ENCODE measurements around the gene NUMB.
"Not testable (repeated sequence)": the region's sequence is repeated elsewhere in the genome, so short reads cannot be mapped to it uniquely, and the experiment has no call there.

The NUMB gene

DNA sequence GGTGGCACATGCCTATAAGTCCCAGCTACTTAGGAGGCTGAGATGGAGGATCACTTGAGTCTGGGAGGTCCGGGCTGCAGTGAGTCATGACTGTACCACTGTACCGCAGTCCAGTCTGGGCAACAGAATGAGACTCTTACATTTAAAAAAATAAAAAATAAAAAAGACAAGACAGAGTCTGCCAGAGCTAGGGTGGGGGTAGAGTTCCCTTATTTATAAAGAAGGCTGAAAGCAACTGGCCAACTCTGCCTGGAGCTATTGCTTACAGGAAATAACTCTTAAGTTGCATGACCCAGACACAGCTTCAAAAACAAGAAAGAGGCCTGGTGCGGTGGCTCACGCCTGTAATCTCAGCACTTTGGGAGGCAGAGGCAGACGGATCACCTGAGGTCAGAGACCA lies 31.5 kb downstream of the NUMB start:
- peak; percentile 6 for DNase-seq (ENCODE audit: low read depth)
- TF ChIP-seq, protein P1, sequence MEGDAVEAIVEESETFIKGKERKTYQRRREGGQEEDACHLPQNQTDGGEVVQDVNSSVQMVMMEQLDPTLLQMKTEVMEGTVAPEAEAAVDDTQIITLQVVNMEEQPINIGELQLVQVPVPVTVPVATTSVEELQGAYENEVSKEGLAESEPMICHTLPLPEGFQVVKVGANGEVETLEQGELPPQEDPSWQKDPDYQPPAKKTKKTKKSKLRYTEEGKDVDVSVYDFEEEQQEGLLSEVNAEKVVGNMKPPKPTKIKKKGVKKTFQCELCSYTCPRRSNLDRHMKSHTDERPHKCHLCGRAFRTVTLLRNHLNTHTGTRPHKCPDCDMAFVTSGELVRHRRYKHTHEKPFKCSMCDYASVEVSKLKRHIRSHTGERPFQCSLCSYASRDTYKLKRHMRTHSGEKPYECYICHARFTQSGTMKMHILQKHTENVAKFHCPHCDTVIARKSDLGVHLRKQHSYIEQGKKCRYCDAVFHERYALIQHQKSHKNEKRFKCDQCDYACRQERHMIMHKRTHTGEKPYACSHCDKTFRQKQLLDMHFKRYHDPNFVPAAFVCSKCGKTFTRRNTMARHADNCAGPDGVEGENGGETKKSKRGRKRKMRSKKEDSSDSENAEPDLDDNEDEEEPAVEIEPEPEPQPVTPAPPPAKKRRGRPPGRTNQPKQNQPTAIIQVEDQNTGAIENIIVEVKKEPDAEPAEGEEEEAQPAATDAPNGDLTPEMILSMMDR (conservative IDR thresholded peaks at IDR 0.05; ENCODE audit: low read length), result no peak

DNA sequence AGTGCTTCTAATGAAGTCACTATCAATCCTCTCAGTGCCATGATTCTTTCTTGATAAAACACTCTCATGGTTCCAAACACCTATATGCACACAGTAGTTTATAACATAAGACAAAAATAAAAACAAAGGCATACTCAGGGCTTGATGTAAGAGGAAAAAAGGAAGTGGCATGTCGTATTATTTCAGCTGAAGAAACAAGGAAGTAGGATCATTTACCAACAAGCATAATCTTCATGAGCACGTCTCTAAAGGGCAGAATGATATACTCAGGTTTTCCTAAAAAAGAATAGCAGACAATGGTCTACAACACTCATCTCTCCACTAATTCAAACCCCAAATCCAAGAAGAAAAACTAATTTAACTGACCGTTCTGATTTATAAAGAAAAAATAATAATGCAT lies 33.9 kb downstream of the NUMB start:
- no peak for DNase-seq (ENCODE audit: low read depth)
- TF ChIP-seq, protein P1 (conservative IDR thresholded peaks at IDR 0.05; ENCODE audit: low read length), result no peak
- no peak overlapping the region for H3K4me3 ChIP-seq (ENCODE audit: low read length)

More for the DNA sequence above, 31.5 kb downstream of the NUMB start:
- no peak overlapping the region for H3K4me3 ChIP-seq (ENCODE audit: low read length)

DNA sequence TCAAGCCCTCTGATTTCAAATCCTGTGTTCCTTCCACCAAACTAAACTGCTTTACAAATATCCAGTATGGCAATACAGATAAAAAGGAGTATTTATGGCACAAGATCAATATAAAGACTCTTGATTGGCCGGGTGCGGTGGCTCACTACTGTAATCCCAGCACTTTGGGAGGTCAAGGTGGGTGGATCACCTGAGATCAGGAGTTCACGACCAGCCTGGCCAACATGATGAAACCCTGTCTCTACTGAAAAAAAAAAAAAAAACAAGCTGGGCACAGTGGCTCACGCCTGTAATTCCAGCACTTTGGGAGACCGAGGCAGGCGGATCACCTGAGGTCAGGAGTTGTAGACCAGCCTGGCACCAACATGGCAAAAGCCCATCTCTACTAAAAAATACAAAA lies 35.3 kb downstream of the NUMB start:
- not testable (repeated sequence) for H3K4me3 ChIP-seq (ENCODE audit: low read length); DNase-seq (ENCODE audit: low read depth)

DNA sequence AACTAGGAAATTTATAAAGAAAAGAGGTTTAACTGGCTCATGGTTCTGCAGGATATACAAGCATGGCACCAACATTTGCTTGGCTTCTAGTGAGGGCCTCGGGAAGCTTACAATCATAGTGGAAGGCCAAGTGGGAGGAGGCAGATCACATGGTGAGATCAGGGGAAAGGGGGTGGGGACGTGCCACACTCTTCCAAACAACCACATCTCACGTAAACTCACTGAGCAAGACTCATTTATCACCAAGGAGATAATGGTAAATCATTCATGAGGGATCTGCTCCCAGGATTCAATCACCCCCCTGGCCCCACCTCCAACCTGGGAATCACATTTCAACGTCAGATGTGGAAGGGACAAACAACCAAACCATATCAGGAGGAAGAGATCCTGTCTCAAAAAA lies 35.8 kb downstream of the NUMB start:
- DNase-seq (ENCODE audit: low read depth), result no peak
- TF ChIP-seq, protein P1 (conservative IDR thresholded peaks at IDR 0.05; ENCODE audit: low read length), result no peak
- no peak overlapping the region for H3K4me3 ChIP-seq (ENCODE audit: low read length)

DNA sequence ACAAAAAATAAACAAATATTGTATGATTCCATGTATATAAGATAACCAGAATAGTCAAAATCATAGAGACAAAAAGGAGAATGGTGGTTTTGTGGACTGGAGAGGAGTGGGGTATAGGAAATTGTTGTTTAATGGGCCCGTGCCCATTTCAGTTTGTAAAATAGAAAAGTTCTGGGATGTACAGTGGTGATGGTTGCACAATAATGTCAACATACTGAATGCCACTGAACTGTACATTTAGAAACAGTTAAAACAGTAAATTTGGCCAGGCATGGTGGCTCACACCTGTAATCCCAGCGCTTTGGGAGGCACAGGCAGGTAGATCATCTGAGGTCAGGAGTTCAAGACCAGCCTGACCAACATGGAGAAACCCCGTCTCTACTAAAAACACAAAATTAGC lies 40.1 kb downstream of the NUMB start:
- TF ChIP-seq, protein P1 (conservative IDR thresholded peaks at IDR 0.05; ENCODE audit: low read length), result no peak
- no peak for DNase-seq (ENCODE audit: low read depth)
- no peak overlapping the region for H3K4me3 ChIP-seq (ENCODE audit: low read length)

DNA sequence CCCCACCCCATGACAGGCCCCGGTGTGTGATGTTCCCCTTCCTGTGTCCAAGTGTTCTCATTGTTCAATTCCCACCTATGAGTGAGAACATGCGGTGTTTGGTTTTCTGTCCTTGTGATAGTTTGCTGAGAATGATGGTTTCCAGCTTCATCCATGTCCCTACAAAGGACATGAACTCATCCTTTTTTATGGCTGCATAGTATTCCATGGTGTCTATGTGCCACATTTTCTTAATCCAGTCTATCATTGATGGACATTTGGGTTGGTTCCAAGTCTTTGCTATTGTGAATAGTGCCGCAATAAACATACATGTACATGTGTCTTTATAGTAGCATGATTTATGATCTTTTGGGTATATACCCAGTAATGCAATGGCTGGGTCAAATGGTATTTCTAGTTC lies 52.1 kb downstream of the NUMB start:
- H3K4me3 ChIP-seq (ENCODE audit: low read length); DNase-seq (ENCODE audit: low read depth): not testable (repeated sequence)

DNA sequence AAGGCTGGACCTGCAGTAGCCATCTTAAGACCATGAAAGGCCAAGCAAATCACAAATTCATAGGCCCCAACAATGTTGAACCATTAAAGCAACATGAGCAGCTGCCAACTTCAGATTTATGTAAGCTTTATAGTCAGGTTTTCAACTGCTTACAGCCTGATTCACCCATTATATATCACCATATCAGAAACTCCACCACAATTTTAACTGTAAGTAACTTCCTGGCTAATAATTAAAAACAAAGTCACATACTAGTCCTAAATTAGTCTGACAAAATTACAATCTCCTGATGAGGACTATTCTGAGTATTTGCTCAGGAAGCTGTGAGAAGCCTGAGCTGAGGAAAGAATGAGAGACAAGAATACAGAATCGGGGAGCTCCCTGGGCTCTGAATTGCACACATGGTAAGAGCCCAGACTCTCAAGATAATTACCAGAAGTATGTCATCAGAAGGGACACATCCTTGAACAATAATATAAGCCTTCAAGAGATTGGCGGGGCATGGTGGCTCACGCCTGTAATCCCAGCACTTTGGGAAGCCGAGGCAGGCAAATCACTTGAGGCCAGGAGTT lies 55.1 kb downstream of the NUMB start:
- DNase-seq (ENCODE audit: low read depth), result no peak
- H3K4me3 ChIP-seq (ENCODE audit: low read length), result no peak overlapping the region
- TF ChIP-seq, protein P1 (conservative IDR thresholded peaks at IDR 0.05; ENCODE audit: low read length), result no peak

DNA sequence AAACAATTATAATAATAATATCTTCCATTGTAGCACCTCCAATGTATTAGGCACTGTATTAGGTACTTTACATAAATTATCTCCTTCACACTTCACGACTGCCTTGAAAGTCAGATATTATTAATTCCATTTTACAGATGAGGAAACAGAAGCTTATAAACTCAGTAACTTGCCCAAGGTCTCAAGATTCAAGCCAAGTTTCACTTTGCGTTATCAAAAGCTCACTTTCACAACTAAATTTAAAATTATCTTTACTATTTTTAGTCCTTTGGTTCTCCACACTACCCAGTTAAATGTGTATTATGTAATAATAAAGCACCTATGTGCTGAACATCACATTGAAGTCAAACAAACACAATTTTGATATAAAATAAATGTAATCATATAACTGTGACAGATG lies 55.8 kb downstream of the NUMB start:
- no peak overlapping the region for H3K4me3 ChIP-seq (ENCODE audit: low read length)
- TF ChIP-seq, protein P1 (conservative IDR thresholded peaks at IDR 0.05; ENCODE audit: low read length), result no peak
- no peak for DNase-seq (ENCODE audit: low read depth)

All from AG10803 (cell line).